HEK293 (cell line): ENCODE measurements around the gene MYOD1.

ENCODE experiments used
- MEIS1 ChIP-seq: sonication (generic); formaldehyde crosslinking; IDR thresholded peaks from 2 replicates; pipeline ENCODE4 v1.8.1; 2022; ENCODE audit warnings: missing genetic modification reagents, mild to moderate bottlenecking, borderline replicate concordance
- REST ChIP-seq: fragments of 450-650 bp; formaldehyde crosslinking; IDR thresholded peaks from 2 replicates; pipeline ENCODE4 v1.5.1; 2016; ENCODE audit warnings: missing biosample characterization, missing genetic modification characterization
- ZNF133 ChIP-seq: fragments of 450-650 bp; formaldehyde crosslinking; IDR thresholded peaks from 2 replicates; pipeline ENCODE4 v1.5.1; 2016; ENCODE audit warnings: missing biosample characterization, missing genetic modification characterization
- ZNF473 ChIP-seq: fragments of 450-650 bp; formaldehyde crosslinking; IDR thresholded peaks from 2 replicates; pipeline ENCODE4 v1.5.1; 2017; ENCODE audit warnings: missing biosample characterization, missing genetic modification characterization
- ZNF677 ChIP-seq: fragments of 450-650 bp; IDR thresholded peaks from 2 replicates; pipeline ENCODE4 v1.5.0; 2018; ENCODE audit warnings: missing biosample characterization, mild to moderate bottlenecking, missing genetic modification characterization, moderate library complexity

GRCh38 chr11:17771415-17771814 is 52.0 kb downstream of the MYOD1 start:
- no peak for TF ChIP-seq MEIS1
- TF ChIP-seq ZNF677: no peak
- no peak for TF ChIP-seq REST (tag by site-specific recombination)
- no peak for TF ChIP-seq ZNF133 (tag by site-specific recombination)
- no peak for TF ChIP-seq ZNF473
